HepG2 (cell line): Measurements from ENCODE around the gene PFN4. TPM values are rescaled to one million over a fixed set of nuclear protein-coding genes. Genes with fewer than 3 reads are reported as not detected.

Experiments used
- ARNT ChIP-seq: fragments of 450-650 bp; IDR thresholded peaks from 2 replicates; pipeline ENCODE4 v1.6.1; 2017
- BCL6 ChIP-seq: IDR thresholded peaks from 2 replicates; pipeline ENCODE4 v1.6.1; 2016; ENCODE audit warnings: missing genetic modification reagents, missing compliant biosample characterization
- EEA1 ChIP-seq: sonication (generic); formaldehyde crosslinking; IDR thresholded peaks from 2 replicates; pipeline ENCODE4 v1.5.1; 2020; ENCODE audit warnings: mild to moderate bottlenecking, missing genetic modification reagents, borderline replicate concordance
- ESRRA ChIP-seq: sonication (generic); formaldehyde crosslinking; IDR thresholded peaks from 2 replicates; pipeline ENCODE4 v1.5.1; 2020; ENCODE audit warnings: mild to moderate bottlenecking, low read depth, missing genetic modification reagents
- FOSL1 ChIP-seq: sonication (generic); formaldehyde crosslinking; IDR thresholded peaks from 2 replicates; pipeline ENCODE4 v1.9.0; 2021; ENCODE audit warnings: missing genetic modification reagents, borderline replicate concordance
- GFI1 ChIP-seq: sonication (generic); formaldehyde crosslinking; IDR thresholded peaks from 2 replicates; pipeline ENCODE4 v1.5.0; 2020; ENCODE audit warnings: missing genetic modification reagents, mild to moderate bottlenecking, borderline replicate concordance
- NFRKB ChIP-seq: fragments of 450-650 bp; IDR thresholded peaks from 2 replicates; pipeline ENCODE4 v1.6.1; 2017
- PAF1 ChIP-seq: IDR thresholded peaks from 2 replicates; pipeline ENCODE4 v1.6.1; 2016; ENCODE audit warnings: missing genetic modification reagents, missing compliant biosample characterization
- PHF8 ChIP-seq: sonication (generic); formaldehyde crosslinking; IDR thresholded peaks from 2 replicates; pipeline ENCODE4 v1.5.0; 2020; ENCODE audit warnings: missing genetic modification reagents
- PLRG1 ChIP-seq: fragments of 450-650 bp; conservative IDR thresholded peaks from 2 replicates; pipeline ENCODE4 v1.6.1; 2016
- RBM39 ChIP-seq: fragments of 200-400 bp; formaldehyde crosslinking; IDR thresholded peaks from one replicate; pipeline ENCODE4 v1.6.1; 2018; ENCODE audit warnings: antibody characterized with exemption, mild to moderate bottlenecking, low read depth, low read length; ENCODE audit not compliant: poor library complexity, severe bottlenecking
- RFX5 ChIP-seq: IDR thresholded peaks from 2 replicates; pipeline ENCODE4 v1.6.1; 2011; ENCODE audit warnings: low read depth, low read length, improper control_type of control experiment
- SIX4 ChIP-seq: sonication (generic); formaldehyde crosslinking; IDR thresholded peaks from 2 replicates; pipeline ENCODE4 v1.4.0; 2020; ENCODE audit warnings: missing genetic modification reagents
- SP4 ChIP-seq: sonication (generic); formaldehyde crosslinking; IDR thresholded peaks from 2 replicates; pipeline ENCODE4 v1.8.1; 2023; ENCODE audit warnings: mild to moderate bottlenecking, missing genetic modification reagents
- SP5 ChIP-seq: IDR thresholded peaks from 2 replicates; pipeline ENCODE4 v1.6.1; 2016; ENCODE audit warnings: low read depth, borderline replicate concordance
- SYNCRIP ChIP-seq: fragments of 200-400 bp; formaldehyde crosslinking; IDR thresholded peaks from 2 replicates; pipeline ENCODE4 v1.6.1; 2018; ENCODE audit warnings: mild to moderate bottlenecking, low read depth, low read length; ENCODE audit not compliant: insufficient read depth
- TSC22D2 ChIP-seq: sonication (generic); formaldehyde crosslinking; IDR thresholded peaks from 2 replicates; pipeline ENCODE4 v1.5.1; 2020; ENCODE audit warnings: missing genetic modification reagents, mild to moderate bottlenecking, borderline replicate concordance
- ZBTB38 ChIP-seq: sonication (generic); formaldehyde crosslinking; IDR thresholded peaks from 2 replicates; pipeline ENCODE4 v1.5.1; 2020; ENCODE audit warnings: mild to moderate bottlenecking, missing genetic modification reagents
- ZFAT ChIP-seq: sonication (generic); formaldehyde crosslinking; conservative IDR thresholded peaks from 2 replicates; pipeline ENCODE4 v1.8.1; 2023; ENCODE audit warnings: missing genetic modification reagents, inconsistent platforms
- ZNF713 ChIP-seq: sonication (generic); formaldehyde crosslinking; IDR thresholded peaks from 2 replicates; pipeline ENCODE4 v1.4.0; 2020; ENCODE audit warnings: mild to moderate bottlenecking, missing genetic modification reagents
- ZNF747 ChIP-seq: sonication (generic); formaldehyde crosslinking; IDR thresholded peaks from 2 replicates; pipeline ENCODE4 v1.8.1; 2023; ENCODE audit warnings: missing genetic modification reagents, mild to moderate bottlenecking, borderline replicate concordance
- ZNF776 ChIP-seq: sonication (generic); formaldehyde crosslinking; IDR thresholded peaks from 2 replicates; pipeline ENCODE4 v1.4.0; 2020; ENCODE audit warnings: mild to moderate bottlenecking, missing genetic modification reagents
- polyA plus RNA-seq, 8 experiments: library from polyadenylated mRNA; depleted of rRNA in 3 of 8; stranded (reverse) in 7 of 8; unstranded in 1 of 8; fragments of >200 nt; fragmentation: Illumina TruSeq in 4 of 8; extraction: Trizol in 4 of 8; gene quantifications; 2 replicates each; pipeline versions ENCODE4 v1.2.1 to v1.2.3, GENCODE V29; 2011 to 2016; ENCODE audit warnings: low read depth in 4 of 8, missing spikeins in 1 of 8, mixed read lengths in 1 of 8; ENCODE audit not compliant: insufficient read depth in 1 of 8
- total RNA-seq, 5 experiments: library from RNA; depleted of rRNA; stranded (reverse); fragments of >200 nt; fragmentation: Illumina TruSeq; extraction: Trizol; gene quantifications; 2 replicates each; pipeline ENCODE4 v1.2.3, GENCODE V29; 2016; ENCODE audit warnings: low read depth in 1 of 5
- TF ChIP-seq, protein P1 (sequence below): sonication (generic); formaldehyde crosslinking; IDR thresholded peaks from 2 replicates; pipeline ENCODE4 v1.4.0; 2020; ENCODE audit warnings: mild to moderate bottlenecking, missing genetic modification reagents
- TF ChIP-seq, protein P2 (sequence below): sonication (generic); formaldehyde crosslinking; IDR thresholded peaks from 2 replicates; pipeline ENCODE4 v1.4.0; 2020; ENCODE audit warnings: missing genetic modification reagents, borderline replicate concordance
- TF ChIP-seq, protein P3 (sequence below): sonication (generic); formaldehyde crosslinking; IDR thresholded peaks from 2 replicates; pipeline ENCODE4 v1.8.0; 2022; ENCODE audit warnings: mild to moderate bottlenecking, missing genetic modification reagents, moderate library complexity
- TF ChIP-seq, protein P4 (sequence below): IDR thresholded peaks from 2 replicates; pipeline ENCODE4 v1.6.1; 2016; ENCODE audit warnings: low read depth, borderline replicate concordance
- TF ChIP-seq, protein P5 (sequence below): sonication (generic); formaldehyde crosslinking; IDR thresholded peaks from 2 replicates; pipeline ENCODE4 v1.4.0; 2020; ENCODE audit warnings: missing genetic modification reagents

The PFN4 gene
- total and polyA plus RNA-seq, 2 of the 13 experiments (the other 11 are each of a cell fraction or from before 2014, with no cell fraction given): 0.12 to 0.20 TPM

DNA sequence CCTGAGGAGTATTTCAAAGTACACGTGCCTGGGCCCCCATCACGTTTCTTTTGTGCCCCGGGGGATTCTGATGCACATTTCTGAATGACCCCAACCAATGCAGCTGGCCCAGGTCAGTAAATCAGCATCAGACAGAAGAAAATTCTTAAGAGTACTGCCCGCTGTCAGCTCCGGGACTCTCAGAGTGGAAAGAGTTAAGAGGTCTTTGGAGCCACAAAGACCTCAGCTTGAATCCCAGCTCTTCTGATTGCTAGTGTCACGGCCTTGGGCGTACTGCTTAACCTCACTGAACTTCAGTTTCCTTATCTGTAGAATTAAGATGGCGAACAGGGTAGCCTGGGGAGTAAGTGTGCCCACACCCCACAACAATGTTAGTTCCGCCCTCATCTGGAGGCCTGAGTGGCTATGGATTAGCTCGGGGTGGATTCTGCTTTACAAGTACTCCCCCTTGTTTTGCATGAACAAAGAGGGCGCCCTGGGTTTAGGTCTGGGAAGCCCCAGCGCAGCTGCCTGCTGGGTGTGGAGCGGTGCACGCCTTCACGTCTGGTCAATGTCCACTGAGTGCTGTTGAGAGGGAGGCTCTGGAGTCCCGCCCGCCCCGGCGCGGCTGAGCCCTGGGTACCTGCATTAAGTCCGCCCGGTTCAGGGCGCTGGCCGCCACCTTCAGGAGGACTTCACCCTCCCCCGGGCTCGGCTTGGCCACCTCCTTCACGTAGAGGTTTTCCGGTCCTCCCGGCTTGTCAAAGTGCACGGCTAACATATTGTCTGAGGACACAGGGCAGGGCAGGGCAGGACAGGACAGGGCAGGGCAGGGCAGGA lies 39.4 kb downstream of the PFN4 start (continued):
- TF ChIP-seq BCL6 (CRISPR knock-in tag) (peak; percentile 38; the same call in 1 of the 2 replicates), RFX5 (no peak; the same call in 1 of the 2 replicates), ARNT (no peak), SYNCRIP (no peak), ZNF713 (CRISPR knock-in tag) (peak; percentile 71; the same call in 1 of the 2 replicates), EEA1 (CRISPR knock-in tag) (no peak), GFI1 (CRISPR knock-in tag) (peak; percentile 51), FOSL1 (CRISPR knock-in tag) (no peak), PHF8 (CRISPR knock-in tag) (peak; percentile 85; the same call in 1 of the 2 replicates), TSC22D2 (CRISPR knock-in tag) (peak; percentile 79; the same call in 1 of the 2 replicates), ZNF776 (no peak; the same call in 1 of the 2 replicates), ESRRA (CRISPR knock-in tag) (peak; percentile 88; the same call in 1 of the 2 replicates), ZFAT (no peak), PLRG1 (no peak), ZNF747 (CRISPR knock-in tag) (no peak), SP5 (CRISPR knock-in tag) (peak; percentile 59; the same call in 1 of the 2 replicates), RBM39 (no peak), ZBTB38 (CRISPR knock-in tag) (peak; percentile 84; the same call in 1 of the 2 replicates), SIX4 (CRISPR knock-in tag) (0 out of 2 replicates have a peak, but pooled peaks have one; percentile 32), SP4 (CRISPR knock-in tag) (no peak; the same call in 1 of the 2 replicates), PAF1 (CRISPR knock-in tag) (no peak), NFRKB (no peak)
- TF ChIP-seq, protein P1, sequence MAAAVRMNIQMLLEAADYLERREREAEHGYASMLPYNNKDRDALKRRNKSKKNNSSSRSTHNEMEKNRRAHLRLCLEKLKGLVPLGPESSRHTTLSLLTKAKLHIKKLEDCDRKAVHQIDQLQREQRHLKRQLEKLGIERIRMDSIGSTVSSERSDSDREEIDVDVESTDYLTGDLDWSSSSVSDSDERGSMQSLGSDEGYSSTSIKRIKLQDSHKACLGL (CRISPR knock-in tag): no peak
- TF ChIP-seq, protein P2, sequence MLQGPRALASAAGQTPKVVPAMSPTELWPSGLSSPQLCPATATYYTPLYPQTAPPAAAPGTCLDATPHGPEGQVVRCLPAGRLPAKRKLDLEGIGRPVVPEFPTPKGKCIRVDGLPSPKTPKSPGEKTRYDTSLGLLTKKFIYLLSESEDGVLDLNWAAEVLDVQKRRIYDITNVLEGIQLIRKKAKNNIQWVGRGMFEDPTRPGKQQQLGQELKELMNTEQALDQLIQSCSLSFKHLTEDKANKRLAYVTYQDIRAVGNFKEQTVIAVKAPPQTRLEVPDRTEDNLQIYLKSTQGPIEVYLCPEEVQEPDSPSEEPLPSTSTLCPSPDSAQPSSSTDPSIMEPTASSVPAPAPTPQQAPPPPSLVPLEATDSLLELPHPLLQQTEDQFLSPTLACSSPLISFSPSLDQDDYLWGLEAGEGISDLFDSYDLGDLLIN (CRISPR knock-in tag): no peak
- TF ChIP-seq, protein P3, sequence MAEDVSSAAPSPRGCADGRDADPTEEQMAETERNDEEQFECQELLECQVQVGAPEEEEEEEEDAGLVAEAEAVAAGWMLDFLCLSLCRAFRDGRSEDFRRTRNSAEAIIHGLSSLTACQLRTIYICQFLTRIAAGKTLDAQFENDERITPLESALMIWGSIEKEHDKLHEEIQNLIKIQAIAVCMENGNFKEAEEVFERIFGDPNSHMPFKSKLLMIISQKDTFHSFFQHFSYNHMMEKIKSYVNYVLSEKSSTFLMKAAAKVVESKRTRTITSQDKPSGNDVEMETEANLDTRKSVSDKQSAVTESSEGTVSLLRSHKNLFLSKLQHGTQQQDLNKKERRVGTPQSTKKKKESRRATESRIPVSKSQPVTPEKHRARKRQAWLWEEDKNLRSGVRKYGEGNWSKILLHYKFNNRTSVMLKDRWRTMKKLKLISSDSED: no peak; the same call in 1 of the 2 replicates
- TF ChIP-seq, protein P4, sequence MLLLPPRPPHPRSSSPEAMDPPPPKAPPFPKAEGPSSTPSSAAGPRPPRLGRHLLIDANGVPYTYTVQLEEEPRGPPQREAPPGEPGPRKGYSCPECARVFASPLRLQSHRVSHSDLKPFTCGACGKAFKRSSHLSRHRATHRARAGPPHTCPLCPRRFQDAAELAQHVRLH: peak; percentile 32; the same call in 1 of the 2 replicates
- TF ChIP-seq, protein P5, sequence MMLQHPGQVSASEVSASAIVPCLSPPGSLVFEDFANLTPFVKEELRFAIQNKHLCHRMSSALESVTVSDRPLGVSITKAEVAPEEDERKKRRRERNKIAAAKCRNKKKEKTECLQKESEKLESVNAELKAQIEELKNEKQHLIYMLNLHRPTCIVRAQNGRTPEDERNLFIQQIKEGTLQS (CRISPR knock-in tag): peak; percentile 31; the same call in 1 of the 2 replicates
